GM12873 (cell line): Measurements from ENCODE around the gene TTBK2.

Source experiments
- TF ChIP-seq, protein P1 (sequence below): IDR thresholded peaks from 2 replicates; pipeline ENCODE4 v1.5.1; 2012; ENCODE audit warnings: low read depth, mild to moderate bottlenecking, moderate library complexity, low read length, control low read depth; ENCODE audit not compliant: insufficient read depth; ENCODE audit errors: missing control alignments

TTBK2 gene

DNA sequence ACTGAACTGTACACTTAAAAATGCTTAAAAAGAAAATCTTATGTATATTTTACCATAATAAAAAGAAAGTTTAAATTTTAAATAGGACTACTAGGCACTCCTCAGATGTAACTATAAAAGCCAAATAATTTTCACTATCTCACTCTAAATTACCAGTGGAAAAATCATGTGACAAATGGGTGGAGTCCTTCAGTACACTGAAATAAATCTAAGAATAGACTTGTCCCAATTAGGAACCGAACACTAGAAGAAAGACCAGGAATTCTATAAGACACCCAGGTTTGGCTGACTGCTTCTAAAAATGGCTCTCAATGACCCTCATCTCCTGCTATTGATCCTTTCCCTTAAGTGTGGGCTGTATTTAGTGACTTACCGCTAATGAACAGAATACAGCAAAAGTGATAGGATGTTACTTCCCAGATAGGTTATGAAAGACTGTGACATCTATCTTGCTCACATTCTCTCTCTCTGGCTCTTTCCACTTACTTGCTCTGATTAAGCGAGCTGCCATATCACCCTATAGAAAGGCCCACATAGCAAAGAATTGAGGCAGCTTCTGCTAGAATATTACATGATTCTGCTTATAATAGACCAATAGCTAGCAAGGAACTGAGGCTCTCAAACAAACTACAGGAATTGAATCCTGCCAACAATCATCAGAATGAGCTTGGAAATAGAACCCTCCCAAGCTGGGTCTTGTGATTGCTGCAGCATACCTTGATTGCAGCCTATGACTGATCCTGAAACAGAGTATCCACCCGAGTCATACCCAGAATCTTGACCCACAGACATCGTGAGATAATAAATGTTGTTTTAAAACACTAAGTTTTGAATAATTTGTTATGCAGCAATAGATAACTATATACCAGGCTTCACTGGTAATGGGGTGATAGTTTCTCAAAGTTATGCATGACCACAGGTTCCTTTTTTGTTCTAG, 16.9 kb downstream of the TTBK2 start:
- TF ChIP-seq, protein P1, sequence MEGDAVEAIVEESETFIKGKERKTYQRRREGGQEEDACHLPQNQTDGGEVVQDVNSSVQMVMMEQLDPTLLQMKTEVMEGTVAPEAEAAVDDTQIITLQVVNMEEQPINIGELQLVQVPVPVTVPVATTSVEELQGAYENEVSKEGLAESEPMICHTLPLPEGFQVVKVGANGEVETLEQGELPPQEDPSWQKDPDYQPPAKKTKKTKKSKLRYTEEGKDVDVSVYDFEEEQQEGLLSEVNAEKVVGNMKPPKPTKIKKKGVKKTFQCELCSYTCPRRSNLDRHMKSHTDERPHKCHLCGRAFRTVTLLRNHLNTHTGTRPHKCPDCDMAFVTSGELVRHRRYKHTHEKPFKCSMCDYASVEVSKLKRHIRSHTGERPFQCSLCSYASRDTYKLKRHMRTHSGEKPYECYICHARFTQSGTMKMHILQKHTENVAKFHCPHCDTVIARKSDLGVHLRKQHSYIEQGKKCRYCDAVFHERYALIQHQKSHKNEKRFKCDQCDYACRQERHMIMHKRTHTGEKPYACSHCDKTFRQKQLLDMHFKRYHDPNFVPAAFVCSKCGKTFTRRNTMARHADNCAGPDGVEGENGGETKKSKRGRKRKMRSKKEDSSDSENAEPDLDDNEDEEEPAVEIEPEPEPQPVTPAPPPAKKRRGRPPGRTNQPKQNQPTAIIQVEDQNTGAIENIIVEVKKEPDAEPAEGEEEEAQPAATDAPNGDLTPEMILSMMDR, result no peak

DNA sequence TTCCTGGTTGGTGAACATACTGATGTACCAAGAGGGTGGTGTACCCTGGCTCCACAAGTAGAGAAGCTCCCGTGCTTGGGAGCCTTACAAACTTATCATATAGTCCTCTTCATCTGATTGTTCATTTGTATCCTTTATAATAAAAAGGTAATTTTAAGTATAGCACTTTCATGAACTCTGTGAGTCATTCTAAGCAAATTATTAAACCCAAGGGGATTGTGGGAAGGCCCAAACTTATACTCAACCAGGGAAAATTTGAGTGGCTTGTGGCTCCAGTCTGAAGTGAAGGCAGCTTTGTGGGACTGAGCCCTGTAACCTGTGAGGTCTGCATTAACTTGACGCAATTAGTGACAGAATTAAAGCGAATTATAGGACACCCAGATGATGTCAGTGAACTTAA, 29.0 kb downstream of the TTBK2 start:
- TF ChIP-seq, protein P1, result no peak

DNA sequence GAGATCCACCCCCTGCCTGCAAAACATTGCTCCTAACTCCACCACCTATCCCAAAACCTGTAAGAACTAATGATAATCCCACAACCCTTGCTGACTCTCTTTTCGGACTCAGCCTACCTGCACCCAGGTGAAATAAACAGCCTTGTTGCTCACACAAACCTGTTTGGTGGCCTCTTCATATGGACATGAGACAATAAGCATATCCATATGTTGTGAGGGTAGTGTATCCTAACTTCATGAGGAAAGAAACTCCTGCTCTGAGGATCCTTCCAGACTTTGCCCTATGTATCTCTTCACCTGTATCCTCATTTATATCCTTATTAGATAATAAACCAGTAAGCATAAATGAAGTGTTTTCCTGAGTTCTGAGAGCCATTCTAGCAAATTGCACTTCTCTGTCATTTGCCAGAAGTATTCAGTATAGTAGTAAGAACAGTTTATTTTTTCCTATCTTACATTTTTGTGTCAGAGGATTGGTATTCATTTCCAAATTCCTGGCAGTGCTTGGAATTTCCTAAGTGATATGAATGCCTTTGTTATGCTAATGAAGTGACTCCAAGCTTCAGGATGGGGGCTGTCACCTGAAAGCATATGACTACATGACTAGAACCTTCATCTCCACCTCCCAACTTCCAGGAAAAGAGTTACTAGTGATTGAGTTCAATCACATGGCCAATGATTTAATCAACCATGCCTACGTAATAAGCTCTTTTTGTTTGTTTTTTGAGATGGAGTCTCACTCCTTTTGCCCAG, 30.2 kb downstream of the TTBK2 start:
- TF ChIP-seq, protein P1, result no peak

DNA sequence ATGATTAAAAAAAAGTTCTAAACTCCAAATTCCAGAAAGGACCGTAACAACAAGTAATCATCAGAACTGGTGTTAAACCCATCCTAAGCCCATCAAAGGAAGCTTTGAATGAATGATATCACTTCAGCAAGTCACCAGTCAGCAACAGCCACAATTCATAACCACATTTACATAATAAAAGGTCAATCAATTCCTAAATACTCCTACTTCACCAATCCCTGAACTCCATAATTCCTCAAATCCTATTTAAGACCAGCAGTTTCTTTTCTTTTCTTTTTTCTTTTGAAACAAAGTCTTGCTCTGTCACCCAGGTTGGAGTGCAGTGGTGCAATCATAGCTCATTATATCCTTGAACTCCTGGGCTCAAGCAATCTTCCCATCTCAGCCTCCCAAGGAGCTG, 40.5 kb downstream of the TTBK2 start:
- TF ChIP-seq, protein P1, result no peak

DNA sequence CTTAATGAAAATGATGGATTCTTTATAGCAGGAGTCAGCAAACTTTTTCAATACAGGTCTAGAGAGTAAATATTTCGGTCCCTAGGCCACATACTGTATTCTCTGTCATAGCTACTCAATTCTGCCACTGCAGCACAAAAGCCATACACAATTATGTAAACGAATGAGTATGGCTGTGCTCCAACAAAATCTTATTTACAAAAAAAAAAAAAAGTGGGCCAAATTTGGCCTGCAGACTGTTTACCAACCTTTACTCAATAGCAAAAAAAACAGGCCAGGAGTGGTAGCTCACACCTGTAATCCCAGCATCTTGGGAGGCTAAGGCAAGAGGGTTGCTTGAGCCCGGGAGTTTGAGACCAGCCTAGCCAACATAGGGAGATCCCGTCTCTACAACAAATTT, 41.1 kb downstream of the TTBK2 start:
- TF ChIP-seq, protein P1, result no peak

DNA sequence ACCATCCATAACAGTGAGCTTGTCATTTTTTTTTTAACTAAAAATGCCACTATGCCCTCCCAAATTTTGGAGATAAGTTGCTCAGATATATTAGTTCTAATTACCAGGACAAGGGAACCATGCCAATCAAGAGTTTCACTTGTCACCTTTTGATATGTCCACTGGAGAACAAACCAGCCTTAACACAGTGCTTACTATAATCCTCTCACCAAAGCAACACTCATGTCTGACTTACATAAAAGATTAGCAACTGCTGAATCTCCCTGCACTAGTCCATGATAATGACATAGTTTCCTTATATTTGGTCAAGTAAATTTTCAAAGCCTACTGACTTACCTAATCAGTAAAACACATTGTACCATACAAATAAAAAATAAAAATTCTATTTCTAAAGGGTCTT, 44.4 kb downstream of the TTBK2 start:
- TF ChIP-seq, protein P1, result no peak

DNA sequence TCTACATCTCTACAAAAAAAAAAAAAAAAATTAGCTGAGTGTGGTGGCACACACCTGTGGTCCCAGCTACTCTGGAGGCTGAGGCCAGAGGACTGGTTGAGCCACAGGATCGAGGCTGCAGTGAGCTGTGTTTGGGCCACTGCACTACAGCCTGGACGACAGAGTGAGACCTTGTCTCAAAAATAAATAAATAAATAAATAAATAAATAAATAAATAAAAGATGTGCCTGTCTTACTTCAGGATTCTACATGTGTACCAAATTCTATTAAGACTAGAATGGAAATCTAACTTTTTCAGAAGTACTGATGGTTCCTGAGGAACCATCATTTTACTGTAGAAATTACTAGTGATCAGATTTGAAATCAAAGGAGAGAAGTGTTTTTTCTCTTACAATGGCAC, 51.9 kb downstream of the TTBK2 start:
- TF ChIP-seq, protein P1, result no peak
